Panc1 (cell line): ENCODE measurements around the gene MDM1. TPM values are rescaled to one million over a fixed set of nuclear protein-coding genes. Genes with fewer than 3 reads are reported as not detected.

ENCODE experiments used
- ATAC-seq: fragments of 200-7000 bp; cut with Tn5 transposase; 2 replicates; pipeline ENCODE4 v1.9.1; 2020; ENCODE audit warnings: mild to moderate bottlenecking, moderate library complexity
- BruUV-seq: library from RNA; stranded (reverse); fragments of 400-500 nt; replicated peaks from 2 replicates; lab custom pipeline; 2021; lab: Mats Ljungman, UMichigan
- CTCF ChIA-PET: fragments of 300-600 bp; sonication (Branson Sonifier 250); formaldehyde crosslinking; loops from one replicate; lab custom pipeline; 2022; ENCODE audit warnings: antibody characterized with exemption; lab: Charles Lee
- POLR2A ChIA-PET: fragments of 300-600 bp; sonication (Branson Sonifier 250); formaldehyde crosslinking; loops from one replicate; lab custom pipeline; 2022; ENCODE audit warnings: antibody characterized with exemption; lab: Charles Lee
- DNase-seq: peaks from one replicate; pipeline ENCODE4 v3.0.0-alpha.2; 2010; ENCODE audit warnings: low read depth, low spot score
- H3K27ac ChIP-seq: 2 replicates; pipeline ENCODE4 v1.5.1; 2011; ENCODE audit warnings: mild to moderate bottlenecking, low read length, inconsistent platforms
- H3K27me3 ChIP-seq: fragments of 200-500 bp; sonication (Bioruptor generic); 2 replicates; pipeline ENCODE4 v1.6.0; 2014; ENCODE audit warnings: low read length, inconsistent platforms; ENCODE audit not compliant: control insufficient read depth, insufficient read depth
- H3K36me3 ChIP-seq: fragments of 200-500 bp; sonication (Bioruptor generic); 2 replicates; pipeline ENCODE4 v1.5.1; 2014; ENCODE audit warnings: inconsistent platforms, mild to moderate bottlenecking, low read length, moderate library complexity; ENCODE audit not compliant: control insufficient read depth, insufficient read depth
- H3K4me1 ChIP-seq: 2 replicates; pipeline ENCODE4 v1.5.1; 2011; ENCODE audit warnings: inconsistent platforms, mild to moderate bottlenecking, low read length, moderate library complexity; ENCODE audit not compliant: control insufficient read depth, insufficient read depth
- H3K4me3 ChIP-seq, 2 experiments: 2 replicates each; pipeline ENCODE4 v1.5.1; 2011 to 2012; ENCODE audit warnings: low read depth in 2 of 2, low read length in 2 of 2, mild to moderate bottlenecking in 2 of 2, inconsistent platforms in 1 of 2, moderate library complexity in 1 of 2
- H3K9me3 ChIP-seq: fragments of 200-500 bp; sonication (Bioruptor generic); 2 replicates; pipeline ENCODE4 v1.5.1; 2014; ENCODE audit warnings: low read depth, mild to moderate bottlenecking, inconsistent platforms, low read length, moderate library complexity; ENCODE audit not compliant: control insufficient read depth, insufficient read depth
- CTCF ChIP-seq: fragments of 450-650 bp; IDR thresholded peaks from 2 replicates; pipeline ENCODE4 v1.5.1; 2017; ENCODE audit warnings: mild to moderate bottlenecking
- POLR2AphosphoS5 ChIP-seq: IDR thresholded peaks from 2 replicates; pipeline ENCODE4 v1.6.1; 2012; ENCODE audit warnings: mild to moderate bottlenecking, low read depth, low read length, moderate library complexity
- REST ChIP-seq, 2 experiments: IDR thresholded peaks; 2 replicates each; pipeline ENCODE4 v1.6.1; 2011 to 2012; ENCODE audit warnings: low read depth in 2 of 2, control low read depth in 1 of 2, low read length in 1 of 2, mild to moderate bottlenecking in 1 of 2, moderate library complexity in 1 of 2; ENCODE audit not compliant: insufficient read depth in 1 of 2
- SIN3A ChIP-seq: IDR thresholded peaks from 2 replicates; pipeline ENCODE4 v1.6.1; 2012; ENCODE audit warnings: low read depth, mild to moderate bottlenecking, low read length, moderate library complexity, borderline replicate concordance; ENCODE audit not compliant: insufficient read depth
- TCF7L2 ChIP-seq: IDR thresholded peaks from 2 replicates; pipeline ENCODE4 v1.6.1; 2011; ENCODE audit warnings: mild to moderate bottlenecking, low read depth, low read length, inconsistent platforms
- in situ Hi-C: cut with HindIII; loops from 2 replicates; pipeline ENCODE4 v1.10.0; 2016; ENCODE audit warnings: low sequenced_read_pairs, low pct_unique_long_range_greater_than_20kb
- intact Hi-C: fragments of 100-400 bp; cut with micrococcal nuclease; formaldehyde crosslinking; loops from one replicate; pipeline ENCODE4 v1.10.0; 2022; ENCODE audit not compliant: unreplicated experiment
- total RNA-seq: library from RNA; stranded (reverse); gene quantifications from one replicate; pipeline ENCODE4 v1.2.1, GENCODE V29; 2021; ENCODE audit not compliant: unreplicated experiment

The MDM1 gene
- total RNA-seq, 1 experiment from 2014 or later: 17.8 TPM

DNA sequence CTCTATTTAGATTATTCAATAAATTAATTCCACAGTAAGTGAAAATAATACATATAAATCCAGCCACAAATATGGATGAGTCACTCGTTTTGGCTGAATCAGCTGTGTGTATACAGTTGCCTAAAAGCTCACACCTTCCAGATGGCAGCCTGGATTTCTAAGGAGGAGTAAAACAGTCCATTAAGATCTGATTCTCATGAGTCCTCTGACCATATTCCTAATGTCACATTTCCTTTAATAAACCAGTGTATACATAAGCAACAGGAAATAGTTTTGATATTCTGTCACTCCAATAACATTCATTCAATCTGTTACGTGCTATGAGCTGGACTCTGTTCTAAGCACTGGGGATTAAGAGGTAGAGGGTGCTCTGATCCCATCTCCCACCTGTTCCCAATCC, 21.8 kb downstream of the MDM1 start:
- in situ Hi-C loops: no loop called here
- Histone ChIP-seq H3K27ac (no peak overlapping the region), H3K9me3 (no peaks in the 10 kb centered on the region), H3K36me3 (peaks cover 9% of the 10 kb centered on the region; the same call in 1 of the 2 replicates), H3K4me3 (no peak overlapping the region), H3K4me1 (no peaks in the 10 kb centered on the region), H3K27me3 (no peaks in the 10 kb centered on the region)
- TF ChIP-seq POLR2AphosphoS5 (no peak), TCF7L2 (no peak), SIN3A (no peak), REST (IDR thresholded peaks at IDR 0.05; ENCODE audit: insufficient read depth in 1 of 2, low read depth in 2 of 2, low read length in 1 of 2) (no peak), CTCF (no peak)
- POLR2A ChIA-PET: no interaction called here
- CTCF ChIA-PET: no interaction called here
- peak; percentile 74 for ATAC-seq
- BruUV-seq: no TSS peak
- DNase-seq: peak; percentile 48
- intact Hi-C loops: no loop called here

GRCh38 chr12:68306564-68306963, 25.6 kb downstream of the MDM1 start:
- no peak for ATAC-seq
- BruUV-seq: no TSS peak
- no peak overlapping the region for H3K4me3 ChIP-seq
- H3K27ac ChIP-seq: no peak overlapping the region
- H3K36me3 ChIP-seq: peaks cover 15% of the 10 kb centered on the region
- H3K4me1 ChIP-seq: no peaks in the 10 kb centered on the region
- in situ Hi-C loops (no loop called here), intact Hi-C loops (no loop called here)
- H3K9me3 ChIP-seq: no peaks in the 10 kb centered on the region
- ChIA-PET CTCF (no interaction called here), POLR2A (no interaction called here)
- DNase-seq: no peak
- no peaks in the 10 kb centered on the region for H3K27me3 ChIP-seq
- TF ChIP-seq TCF7L2 (no peak), CTCF (no peak), REST (IDR thresholded peaks at IDR 0.05; ENCODE audit: insufficient read depth in 1 of 2, low read depth in 2 of 2, low read length in 1 of 2) (no peak), SIN3A (no peak), POLR2AphosphoS5 (no peak)
